KMS-11 (cell line): ENCODE data around the gene COL5A3.

Source experiments
- H2AFZ ChIP-seq: fragments of 200-600 bp; sonication (generic); 2 replicates; pipeline ENCODE4 v1.6.1; 2016; ENCODE audit warnings: antibody characterized with exemption, mixed run types, low read depth
- H3K27ac ChIP-seq: fragments of 200-600 bp; sonication (generic); 2 replicates; pipeline ENCODE4 v1.6.1; 2016; ENCODE audit warnings: mild to moderate bottlenecking, mixed run types
- H3K27me3 ChIP-seq: fragments of 200-600 bp; sonication (generic); 2 replicates; pipeline ENCODE4 v1.6.1; 2017; ENCODE audit warnings: mild to moderate bottlenecking, low read depth, mixed run types, moderate library complexity; ENCODE audit not compliant: insufficient read depth
- H3K36me3 ChIP-seq: fragments of 200-600 bp; sonication (generic); 2 replicates; pipeline ENCODE4 v1.6.1; 2017; ENCODE audit warnings: mild to moderate bottlenecking, mixed run types; ENCODE audit not compliant: insufficient read depth
- H3K4me1 ChIP-seq: fragments of 200-600 bp; sonication (generic); 2 replicates; pipeline ENCODE4 v1.6.1; 2016; ENCODE audit warnings: mild to moderate bottlenecking, low read depth, mixed run types; ENCODE audit not compliant: poor library complexity, severe bottlenecking
- H3K4me2 ChIP-seq: fragments of 200-600 bp; sonication (generic); 2 replicates; pipeline ENCODE4 v1.7.0; 2016; ENCODE audit warnings: mild to moderate bottlenecking, mixed run types
- H3K4me3 ChIP-seq: fragments of 200-600 bp; sonication (generic); IDR thresholded peaks from 2 replicates; pipeline ENCODE4 v1.6.1; 2017; ENCODE audit warnings: low read depth, low read length, mixed read lengths; ENCODE audit not compliant: insufficient read depth
- H3K79me2 ChIP-seq: fragments of 200-600 bp; sonication (generic); 2 replicates; pipeline ENCODE4 v1.6.1; 2016; ENCODE audit warnings: low read depth, mixed run types; ENCODE audit not compliant: insufficient read depth
- H3K9ac ChIP-seq: fragments of 200-600 bp; sonication (generic); 2 replicates; pipeline ENCODE4 v1.6.1; 2016; ENCODE audit warnings: mild to moderate bottlenecking, mixed run types
- H4K20me1 ChIP-seq: fragments of 200-600 bp; sonication (generic); 2 replicates; pipeline ENCODE4 v1.6.1; 2016; ENCODE audit warnings: mild to moderate bottlenecking, mixed run types; ENCODE audit not compliant: insufficient read depth
- CTCF ChIP-seq: fragments of 200-600 bp; sonication (generic); conservative IDR thresholded peaks from 2 replicates; pipeline ENCODE4 v1.6.1; 2017; ENCODE audit warnings: low read depth, mild to moderate bottlenecking, antibody characterized with exemption, low read length, moderate library complexity, mixed read lengths

Gene COL5A3

GRCh38 chr19:10044390-10044789 lies 34.1 kb upstream of the COL5A3 start:
- H3K4me2 ChIP-seq = no peak overlapping the region
- no peaks in the 10 kb centered on the region for H3K79me2 ChIP-seq
- H3K9ac ChIP-seq = no peak overlapping the region
- H3K4me3 ChIP-seq = no peak overlapping the region
- no peaks in the 10 kb centered on the region for H4K20me1 ChIP-seq
- no peak overlapping the region for H3K27ac ChIP-seq
- no peaks in the 10 kb centered on the region for H3K36me3 ChIP-seq
- H2AFZ ChIP-seq = no peak overlapping the region
- H3K4me1 ChIP-seq = no peaks in the 10 kb centered on the region
- peaks cover 11% of the 10 kb centered on the region; the same call in 1 of the 2 replicates for H3K27me3 ChIP-seq
- TF ChIP-seq CTCF = no peak

GRCh38 chr19:10043286-10043927 lies 33.1 kb upstream of the COL5A3 start:
- no peaks in the 10 kb centered on the region for H3K4me1 ChIP-seq
- no peak overlapping the region for H3K9ac ChIP-seq
- H3K4me2 ChIP-seq = no peak overlapping the region
- H3K79me2 ChIP-seq = no peaks in the 10 kb centered on the region
- no peaks in the 10 kb centered on the region for H4K20me1 ChIP-seq
- H3K4me3 ChIP-seq = no peak overlapping the region
- H2AFZ ChIP-seq = no peak overlapping the region
- TF ChIP-seq CTCF = no peak
- H3K27ac ChIP-seq = no peak overlapping the region
- H3K27me3 ChIP-seq = peaks cover 11% of the 10 kb centered on the region; the same call in 1 of the 2 replicates
- no peaks in the 10 kb centered on the region for H3K36me3 ChIP-seq

GRCh38 chr19:10037809-10038208 lies 27.5 kb upstream of the COL5A3 start:
- Histone ChIP-seq H3K9ac (no peak overlapping the region), H4K20me1 (no peaks in the 10 kb centered on the region), H3K27ac (no peak overlapping the region), H3K27me3 (peaks cover 24% of the 10 kb centered on the region), H2AFZ (no peak overlapping the region), H3K4me2 (no peak overlapping the region), H3K4me3 (no peak overlapping the region), H3K4me1 (no peaks in the 10 kb centered on the region), H3K36me3 (no peaks in the 10 kb centered on the region), H3K79me2 (no peaks in the 10 kb centered on the region)
- no peak for TF ChIP-seq CTCF

- Histone ChIP-seq H3K27ac (no peak overlapping the region), H3K4me3 (no peak overlapping the region), H3K4me1 (no peaks in the 10 kb centered on the region), H3K79me2 (no peaks in the 10 kb centered on the region), H3K36me3 (no peaks in the 10 kb centered on the region), H3K4me2 (no peak overlapping the region), H2AFZ (no peak overlapping the region), H3K27me3 (peaks cover 27% of the 10 kb centered on the region), H4K20me1 (no peaks in the 10 kb centered on the region), H3K9ac (no peak overlapping the region)
- TF ChIP-seq CTCF = no peak
These were observed 27.1 kb upstream of the COL5A3 start for GRCh38 chr19:10037367-10037766.
